ENCODE results near the gene PCBP4.

Gene PCBP4

GRCh38 chr3:51963951-51964451 lies 3.3 kb downstream of the PCBP4 start:
- no peaks in the 10 kb centered on the region for H3K27me3 ChIP-seq (ENCODE audit: low read length)
- no peak overlapping the region for H3K4me3 ChIP-seq (ENCODE audit: insufficient read depth, low read length, poor library complexity, severe bottlenecking)
- H3K79me2 ChIP-seq (ENCODE audit: insufficient read depth, low read length), result no peaks in the 10 kb centered on the region
- H3K27ac ChIP-seq (ENCODE audit: low read depth, low read length), result no peak overlapping the region
- H2AFZ ChIP-seq (ENCODE audit: low read depth, low read length, severe bottlenecking), result no peak overlapping the region
- no peaks in the 10 kb centered on the region for H4K20me1 ChIP-seq (ENCODE audit: low read depth, low read length)
- H3K9ac ChIP-seq (ENCODE audit: low read length), result no peak overlapping the region
- H3K9me3 ChIP-seq (ENCODE audit: insufficient read depth, low read length), result no peaks in the 10 kb centered on the region
- no peak overlapping the region for H3K4me2 ChIP-seq (ENCODE audit: low read depth, low read length, poor library complexity, severe bottlenecking)
- no peaks in the 10 kb centered on the region for H3K9me2 ChIP-seq (replicated peaks; ENCODE audit: insufficient read depth, low read length)
- TF ChIP-seq EZH2phosphoT487 (conservative IDR thresholded peaks at IDR 0.05; ENCODE audit: low read length) (no peak), CTCF (IDR thresholded peaks at IDR 0.05; ENCODE audit: insufficient read depth, low read length, poor library complexity, severe bottlenecking) (no peak)
- no peaks in the 10 kb centered on the region for H3K36me3 ChIP-seq (ENCODE audit: low read length)
- 0 out of 2 replicates have a peak, but pooled peaks cover 4% of the 10 kb centered on the region for H3F3A ChIP-seq (ENCODE audit: insufficient read depth)

GRCh38 chr3:51962854-51963530 lies 4.3 kb downstream of the PCBP4 start:
- Histone ChIP-seq H3K36me3 (ENCODE audit: low read length) (no peaks in the 10 kb centered on the region), H4K20me1 (ENCODE audit: low read depth, low read length) (no peaks in the 10 kb centered on the region), H3K27ac (ENCODE audit: low read depth, low read length) (no peak overlapping the region), H2AFZ (ENCODE audit: low read depth, low read length, severe bottlenecking) (no peak overlapping the region), H3K9ac (ENCODE audit: low read length) (no peak overlapping the region), H3F3A (ENCODE audit: insufficient read depth) (no peaks in the 10 kb centered on the region), H3K9me2 (replicated peaks; ENCODE audit: insufficient read depth, low read length) (no peaks in the 10 kb centered on the region), H3K9me3 (ENCODE audit: insufficient read depth, low read length) (no peaks in the 10 kb centered on the region), H3K79me2 (ENCODE audit: insufficient read depth, low read length) (no peaks in the 10 kb centered on the region), H3K27me3 (ENCODE audit: low read length) (no peaks in the 10 kb centered on the region), H3K4me2 (ENCODE audit: low read depth, low read length, poor library complexity, severe bottlenecking) (no peak overlapping the region), H3K4me3 (ENCODE audit: insufficient read depth, low read length, poor library complexity, severe bottlenecking) (no peak overlapping the region)
- no peak for TF ChIP-seq CTCF (IDR thresholded peaks at IDR 0.05; ENCODE audit: insufficient read depth, low read length, poor library complexity, severe bottlenecking)

GRCh38 chr3:51961602-51962569 lies 5.4 kb downstream of the PCBP4 start:
- TF ChIP-seq EZH2phosphoT487 (conservative IDR thresholded peaks at IDR 0.05; ENCODE audit: low read length) (no peak), CTCF (IDR thresholded peaks at IDR 0.05; ENCODE audit: insufficient read depth, low read length, poor library complexity, severe bottlenecking) (no peak)
- Histone ChIP-seq H3K9ac (ENCODE audit: low read length) (no peak overlapping the region), H3F3A (ENCODE audit: insufficient read depth) (no peaks in the 10 kb centered on the region), H3K27ac (ENCODE audit: low read depth, low read length) (no peak overlapping the region), H2AFZ (ENCODE audit: low read depth, low read length, severe bottlenecking) (no peak overlapping the region), H3K4me3 (ENCODE audit: insufficient read depth, low read length, poor library complexity, severe bottlenecking) (no peak overlapping the region), H3K27me3 (ENCODE audit: low read length) (no peaks in the 10 kb centered on the region), H3K4me2 (ENCODE audit: low read depth, low read length, poor library complexity, severe bottlenecking) (no peak overlapping the region), H3K79me2 (ENCODE audit: insufficient read depth, low read length) (no peaks in the 10 kb centered on the region), H3K9me2 (replicated peaks; ENCODE audit: insufficient read depth, low read length) (no peaks in the 10 kb centered on the region), H4K20me1 (ENCODE audit: low read depth, low read length) (no peaks in the 10 kb centered on the region), H3K9me3 (ENCODE audit: insufficient read depth, low read length) (no peaks in the 10 kb centered on the region), H3K36me3 (ENCODE audit: low read length) (no peaks in the 10 kb centered on the region)
